ENCODE measurements around the gene RAB36.
"Not testable (repeated sequence)": the region's sequence is repeated elsewhere in the genome, so short reads cannot be mapped to it uniquely, and the experiment has no call there.

The RAB36 gene

DNA sequence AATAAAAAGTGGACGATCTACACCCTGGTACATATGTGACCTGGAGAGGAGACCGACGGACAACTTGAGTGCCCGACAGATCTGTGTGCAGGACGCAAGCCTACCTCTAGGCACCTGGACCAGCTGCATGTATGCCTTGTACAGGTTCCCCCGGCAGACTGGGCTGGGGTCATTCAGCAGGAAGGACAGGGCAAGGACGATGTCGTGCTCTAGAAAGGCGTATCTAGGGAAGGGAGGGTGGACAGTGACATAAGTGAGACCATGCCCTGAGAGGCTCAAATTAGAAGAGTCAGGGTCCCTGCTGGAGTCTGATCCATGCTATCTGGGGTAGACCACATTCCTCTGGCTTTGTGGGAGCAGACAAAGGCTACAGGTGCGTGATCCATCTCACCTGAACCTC lies 11.4 kb upstream of the RAB36 start:
- H3K4me3 ChIP-seq (ENCODE audit: low read depth, low read length): no peak overlapping the region
- TF ChIP-seq CTCF (IDR thresholded peaks at IDR 0.05; ENCODE audit: borderline replicate concordance, insufficient read depth, low read depth, low read length): no peak

DNA sequence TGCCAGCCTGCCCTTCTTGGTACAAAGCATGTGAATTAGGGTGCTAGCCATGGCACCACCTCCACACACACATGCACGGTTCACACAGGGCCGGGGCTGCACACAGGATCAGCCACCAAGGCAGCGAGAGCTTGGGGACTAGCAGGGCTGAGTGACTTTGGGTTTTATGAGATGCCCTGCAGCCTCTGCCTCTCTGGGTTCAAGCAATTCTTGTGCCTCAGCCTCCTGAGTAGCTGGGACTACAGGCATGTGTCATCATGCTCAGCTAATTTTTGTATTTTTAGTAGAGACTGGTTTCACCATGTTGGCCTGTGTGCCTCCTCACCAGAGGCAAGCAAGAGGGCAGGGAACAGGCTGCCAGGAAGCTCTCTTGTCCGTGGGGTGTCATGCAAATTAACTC lies 8.3 kb upstream of the RAB36 start:
- H3K4me3 ChIP-seq (ENCODE audit: low read depth, low read length): not testable (repeated sequence)

DNA sequence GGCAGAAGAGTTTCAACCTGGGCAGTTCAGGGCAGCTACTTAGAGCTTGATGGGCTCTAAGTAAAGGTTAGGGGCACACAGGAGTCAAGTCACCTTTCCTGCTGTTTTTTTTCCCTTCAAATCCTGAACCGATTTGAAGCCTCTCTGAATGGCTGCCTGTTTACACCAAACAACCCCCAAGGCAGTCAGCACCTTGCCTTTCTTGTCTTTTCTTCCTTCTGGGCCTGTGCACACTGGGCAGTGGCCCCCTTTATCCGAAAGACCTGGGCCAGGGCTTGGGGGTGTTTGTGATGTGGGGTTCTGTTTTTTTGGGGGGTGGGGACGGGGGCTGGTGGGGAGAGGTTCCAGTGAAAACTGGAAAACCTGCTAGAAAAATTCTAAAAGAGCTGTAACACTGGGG lies 7.8 kb upstream of the RAB36 start:
- TF ChIP-seq CTCF (IDR thresholded peaks at IDR 0.05; ENCODE audit: borderline replicate concordance, insufficient read depth, low read depth, low read length): no peak
- no peak overlapping the region for H3K4me3 ChIP-seq (ENCODE audit: low read depth, low read length)

GRCh38 chr22:23137905-23138561 lies 7.2 kb upstream of the RAB36 start:
- H3K4me3 ChIP-seq (ENCODE audit: low read depth, low read length): peak overlapping the region; percentile 13
- TF ChIP-seq CTCF (IDR thresholded peaks at IDR 0.05; ENCODE audit: borderline replicate concordance, insufficient read depth, low read depth, low read length): no peak

- TF ChIP-seq CTCF (IDR thresholded peaks at IDR 0.05; ENCODE audit: borderline replicate concordance, insufficient read depth, low read depth, low read length): no peak
- H3K4me3 ChIP-seq (ENCODE audit: low read depth, low read length): no peak overlapping the region
These were observed 6.5 kb upstream of the RAB36 start for GRCh38 chr22:23138584-23139435.

GRCh38 chr22:23140385-23140784 lies 4.9 kb upstream of the RAB36 start:
- no peak overlapping the region for H3K4me3 ChIP-seq (ENCODE audit: low read depth, low read length)

More at GRCh38 chr22:23140385-23140784, 4.9 kb upstream of the RAB36 start:
- TF ChIP-seq CTCF (IDR thresholded peaks at IDR 0.05; ENCODE audit: borderline replicate concordance, insufficient read depth, low read depth, low read length): no peak
